Measurements from ENCODE around the gene LGMN. TPM values are rescaled to one million over a fixed set of nuclear protein-coding genes. Genes with fewer than 3 reads are reported as not detected.

Gene LGMN
- total RNA-seq, 4 donors from 2014 or later = 161 to 193 (median 175) TPM

DNA sequence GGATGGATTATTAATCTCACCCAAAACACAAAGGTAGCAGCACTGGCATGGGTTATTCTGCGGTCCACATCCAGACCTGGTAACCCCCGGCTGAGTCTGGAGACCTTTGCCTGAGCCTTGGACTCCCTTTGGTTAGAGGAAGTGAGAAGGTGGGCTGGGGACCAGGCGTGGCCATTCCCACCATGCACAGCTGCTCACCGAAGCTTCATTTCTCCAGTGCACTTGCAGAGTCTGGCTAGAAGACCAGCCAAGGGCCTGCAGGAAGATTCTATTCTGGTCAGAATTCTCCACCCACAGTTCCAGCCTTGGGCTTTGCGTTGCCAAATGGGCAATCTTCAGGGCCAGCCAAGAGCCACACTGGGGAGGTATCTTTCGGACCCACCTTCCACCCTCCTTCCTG lies 73.0 kb downstream of the LGMN start:
- ATAC-seq (ENCODE audit: low FRiP score) = no peak
- TF ChIP-seq, protein P1, sequence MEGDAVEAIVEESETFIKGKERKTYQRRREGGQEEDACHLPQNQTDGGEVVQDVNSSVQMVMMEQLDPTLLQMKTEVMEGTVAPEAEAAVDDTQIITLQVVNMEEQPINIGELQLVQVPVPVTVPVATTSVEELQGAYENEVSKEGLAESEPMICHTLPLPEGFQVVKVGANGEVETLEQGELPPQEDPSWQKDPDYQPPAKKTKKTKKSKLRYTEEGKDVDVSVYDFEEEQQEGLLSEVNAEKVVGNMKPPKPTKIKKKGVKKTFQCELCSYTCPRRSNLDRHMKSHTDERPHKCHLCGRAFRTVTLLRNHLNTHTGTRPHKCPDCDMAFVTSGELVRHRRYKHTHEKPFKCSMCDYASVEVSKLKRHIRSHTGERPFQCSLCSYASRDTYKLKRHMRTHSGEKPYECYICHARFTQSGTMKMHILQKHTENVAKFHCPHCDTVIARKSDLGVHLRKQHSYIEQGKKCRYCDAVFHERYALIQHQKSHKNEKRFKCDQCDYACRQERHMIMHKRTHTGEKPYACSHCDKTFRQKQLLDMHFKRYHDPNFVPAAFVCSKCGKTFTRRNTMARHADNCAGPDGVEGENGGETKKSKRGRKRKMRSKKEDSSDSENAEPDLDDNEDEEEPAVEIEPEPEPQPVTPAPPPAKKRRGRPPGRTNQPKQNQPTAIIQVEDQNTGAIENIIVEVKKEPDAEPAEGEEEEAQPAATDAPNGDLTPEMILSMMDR (IDR thresholded peaks at IDR 0.05) = no peak
- no peak for DNase-seq (ENCODE audit: low spot score)

DNA sequence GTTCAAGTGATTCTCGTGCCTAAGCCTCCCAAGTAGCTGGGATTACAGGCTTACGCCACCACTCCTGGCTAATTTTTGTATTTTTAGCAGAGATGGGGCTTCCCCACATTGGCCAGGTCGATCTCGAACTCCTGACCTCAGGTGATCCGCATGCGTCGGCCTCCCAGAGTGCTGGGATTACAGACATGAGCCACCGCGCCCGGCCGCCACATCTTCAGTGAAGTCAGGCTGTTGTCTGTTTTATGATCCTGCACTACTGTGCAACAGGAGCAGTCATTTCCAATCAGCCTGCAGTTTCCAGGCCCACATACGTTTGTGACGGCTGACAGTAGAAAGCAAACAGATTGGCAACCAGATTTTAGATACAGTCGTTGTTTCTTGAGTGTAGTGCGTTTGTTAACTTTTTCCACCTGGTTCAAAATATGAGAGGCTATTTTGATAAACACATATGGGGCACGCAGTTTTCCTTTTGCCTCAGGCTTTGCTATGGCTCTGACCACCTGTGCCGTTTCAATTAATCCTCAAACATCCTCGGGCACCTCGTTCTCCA lies 74.8 kb downstream of the LGMN start:
- TF ChIP-seq, protein P1 (IDR thresholded peaks at IDR 0.05) = no peak
- DNase-seq (ENCODE audit: low spot score) (no peak), ATAC-seq (ENCODE audit: low FRiP score) (no peak)

DNA sequence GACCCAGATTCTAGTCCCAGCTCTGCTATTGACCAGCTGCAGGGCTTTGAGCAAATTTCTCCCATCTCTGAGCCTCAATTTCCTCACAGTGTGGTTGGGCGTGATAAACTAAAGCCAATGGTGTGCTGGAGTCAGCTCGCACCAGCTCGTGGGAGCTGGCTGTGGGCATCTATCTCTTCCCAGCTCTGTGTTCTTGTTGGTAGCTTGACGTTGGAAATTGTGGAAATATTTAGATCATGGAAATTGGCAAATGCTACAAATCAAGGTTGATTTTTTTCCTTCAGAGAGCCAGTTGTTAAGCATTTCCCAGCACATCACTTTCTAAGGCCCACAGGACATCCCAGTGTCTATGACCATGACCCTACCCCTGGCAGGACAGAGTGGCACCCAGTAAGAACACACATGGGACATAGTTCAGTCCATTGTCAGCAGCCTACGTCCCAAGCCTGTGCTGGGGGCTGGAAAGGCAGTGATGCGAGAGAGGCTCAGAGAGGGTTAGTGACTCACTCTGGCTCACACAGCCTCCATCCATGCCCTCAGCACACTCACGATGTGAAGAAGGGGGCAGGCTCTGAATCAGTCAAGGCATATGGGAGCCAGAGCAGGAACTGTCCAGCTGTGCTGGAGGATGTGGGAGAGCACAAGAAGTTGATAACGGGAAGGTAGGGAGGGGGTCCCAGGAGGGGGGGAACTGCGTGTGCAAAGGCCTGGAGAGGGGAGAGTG lies 77.6 kb downstream of the LGMN start:
- TF ChIP-seq, protein P1 (IDR thresholded peaks at IDR 0.05) = no peak
- ATAC-seq (ENCODE audit: low FRiP score) (no peak), DNase-seq (ENCODE audit: low spot score) (no peak)

DNA sequence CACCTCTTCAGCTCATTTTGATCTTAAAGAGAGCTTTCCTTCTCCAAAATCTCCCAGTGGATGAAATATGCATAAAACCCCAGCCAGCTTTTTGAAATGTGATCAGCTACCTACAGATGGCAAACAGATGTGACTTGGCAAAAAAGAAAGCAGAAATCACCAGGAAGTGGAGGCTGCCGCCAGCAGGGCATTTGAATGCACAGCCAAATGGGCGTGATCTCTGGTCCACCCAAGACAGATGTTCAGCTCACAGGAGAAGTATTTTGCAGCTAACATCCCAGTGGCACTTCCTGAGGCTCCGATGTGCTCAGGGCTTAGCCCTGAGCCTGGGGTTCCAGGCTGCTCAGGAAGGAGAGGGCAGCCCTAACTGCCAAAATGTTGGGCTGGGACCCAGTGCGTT lies 78.3 kb downstream of the LGMN start:
- ATAC-seq (ENCODE audit: low FRiP score) (no peak), DNase-seq (ENCODE audit: low spot score) (no peak)
- TF ChIP-seq, protein P1 (IDR thresholded peaks at IDR 0.05) = no peak

DNA sequence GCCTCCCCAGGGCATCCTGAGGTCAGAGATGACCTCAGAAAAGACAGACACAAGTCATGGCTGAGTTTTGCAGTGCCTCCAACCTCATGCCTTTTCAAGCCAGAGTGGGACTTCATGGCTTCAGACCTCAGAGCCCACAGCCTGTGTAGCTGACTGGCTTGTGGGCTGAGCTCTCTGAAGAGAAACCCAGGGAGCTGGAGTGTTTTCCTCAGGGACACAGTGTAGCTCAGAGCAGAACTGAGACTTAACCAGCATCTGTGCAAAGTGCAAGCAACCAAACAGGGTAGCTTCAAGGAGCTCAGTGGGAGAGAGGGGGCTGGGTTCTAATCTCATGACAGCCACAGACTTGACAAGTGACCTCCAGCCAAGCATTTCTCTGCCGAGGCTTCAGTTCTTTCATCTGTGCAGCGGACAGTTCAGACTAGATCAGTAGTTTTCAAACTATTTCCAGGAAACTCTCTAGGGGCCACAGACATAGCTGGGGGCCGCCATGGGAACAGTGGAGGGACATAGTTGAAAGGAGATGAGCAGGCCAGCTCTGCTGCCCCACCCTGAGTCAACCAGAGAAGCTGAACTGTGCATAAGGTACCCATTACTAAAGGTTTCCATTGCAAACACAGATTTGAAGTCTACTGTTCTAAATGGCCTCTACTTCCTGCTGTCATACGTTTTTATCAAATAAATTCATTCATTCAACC lies 80.0 kb downstream of the LGMN start:
- DNase-seq (ENCODE audit: low spot score) = no peak
- ATAC-seq (ENCODE audit: low FRiP score) = no peak
- TF ChIP-seq, protein P1 (IDR thresholded peaks at IDR 0.05) = no peak

DNA sequence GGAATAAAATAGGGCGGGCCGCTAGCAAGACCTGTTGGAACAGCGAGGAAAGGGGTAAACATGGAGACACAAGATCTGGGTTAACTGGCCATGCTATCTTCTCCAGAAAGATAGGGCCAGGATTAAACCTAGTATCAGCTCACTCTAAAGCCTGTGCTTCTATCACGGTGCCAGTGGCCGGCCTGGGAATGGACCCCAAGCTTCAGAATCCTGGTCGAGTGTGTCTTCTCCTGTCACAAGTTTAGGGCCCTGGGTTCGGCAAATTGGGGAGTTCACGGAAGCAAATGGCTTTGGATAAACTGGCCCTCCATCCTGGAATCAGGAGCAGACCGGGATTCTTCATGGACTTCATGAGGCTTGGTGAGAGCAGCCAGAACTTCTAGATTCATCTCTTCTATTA lies 82.2 kb downstream of the LGMN start:
- TF ChIP-seq, protein P1 (IDR thresholded peaks at IDR 0.05) = no peak
- DNase-seq (ENCODE audit: low spot score) = no peak
- ATAC-seq (ENCODE audit: low FRiP score) = no peak
